T-cell (primary cell): ENCODE results near the gene RNU7-1. TPM values are rescaled to one million over a fixed set of nuclear protein-coding genes. Genes with fewer than 3 reads are reported as not detected.
A peak's percentile ranks its signal among the peaks of the same experiment; 100 is the strongest.

Experiments used
- ATAC-seq, 4 experiments: fragments of 200-7000 bp in 3 of 4; fragments of 150-1000 bp in 1 of 4; cut with Tn5 transposase; replicated peaks in 1 of 4; 1 replicate in 3 of 4; 2 replicates in 1 of 4; pipeline ENCODE4 v1.10.0; 2021; ENCODE audit warnings: moderate library complexity in 3 of 4, mild to moderate bottlenecking in 2 of 4, moderate number of reproducible peaks in 1 of 4
- CTCF ChIA-PET, 2 donors: fragments of 300-600 bp; sonication (Branson Sonifier 250); formaldehyde crosslinking; loops; one replicate each; lab custom pipeline; 2022; ENCODE audit warnings: antibody characterized with exemption in 2 of 2; lab: Charles Lee
- POLR2A ChIA-PET, 2 donors: fragments of 300-600 bp; sonication (Branson Sonifier 250); formaldehyde crosslinking; loops; one replicate each; lab custom pipeline; 2022; ENCODE audit warnings: antibody characterized with exemption in 2 of 2; lab: Charles Lee
- DNase-seq, 35 experiments: peaks; one replicate each; pipeline versions ENCODE4 v3.0.0 to v3.0.0-alpha.2; 2013 to 2023
- H3K27ac ChIP-seq: one replicate; pipeline ENCODE4 v1.5.1; 2013; ENCODE audit warnings: low read length
- H3K27me3 ChIP-seq, 2 experiments: replicated peaks in 1 of 2; 1 replicate in 1 of 2; 2 replicates in 1 of 2; pipeline versions ENCODE4 v1.6.1 to v1.7.0; 2013; ENCODE audit warnings: low read length in 1 of 2, mixed read lengths in 1 of 2; ENCODE audit not compliant: control insufficient read depth in 2 of 2, insufficient read depth in 2 of 2; ENCODE audit errors: extremely low read depth in 1 of 2
- H3K36me3 ChIP-seq, 2 donors: 1 replicate in 1 of 2; 2 replicates in 1 of 2; pipeline versions ENCODE4 v1.6.1 to v1.7.0; 2013; ENCODE audit warnings: low read length in 1 of 2; ENCODE audit not compliant: control insufficient read depth in 2 of 2, insufficient read depth in 1 of 2; ENCODE audit errors: extremely low read depth in 1 of 2
- H3K4me1 ChIP-seq, 2 experiments: 1 replicate in 1 of 2; 2 replicates in 1 of 2; pipeline versions ENCODE4 v1.6.1 to v1.7.0; 2013; ENCODE audit warnings: low read length in 2 of 2, mixed read lengths in 1 of 2; ENCODE audit not compliant: insufficient read depth in 2 of 2, control insufficient read depth in 1 of 2; ENCODE audit errors: extremely low read depth in 1 of 2
- H3K4me3 ChIP-seq, 2 donors: 1 replicate in 1 of 2; 2 replicates in 1 of 2; pipeline versions ENCODE4 v1.5.1 to v1.7.0; 2013; ENCODE audit warnings: mild to moderate bottlenecking in 2 of 2, low read length in 1 of 2, moderate library complexity in 1 of 2; ENCODE audit not compliant: control insufficient read depth in 1 of 2; ENCODE audit errors: extremely low read depth in 1 of 2
- H3K9me3 ChIP-seq: 2 replicates; pipeline ENCODE4 v1.7.0; 2013
- H3K27ac Mint-ChIP-seq, 2 donors: one replicate each; pipeline ENCODE4 v1.8.0; 2020 to 2021; ENCODE audit warnings: mild to moderate bottlenecking in 2 of 2, mixed read lengths in 2 of 2
- H3K27me3 Mint-ChIP-seq, 2 donors: one replicate each; pipeline ENCODE4 v1.8.0; 2021 to 2022; ENCODE audit warnings: mixed read lengths in 2 of 2
- H3K36me3 Mint-ChIP-seq: one replicate; pipeline ENCODE4 v1.8.0; 2021; ENCODE audit warnings: mixed read lengths
- H3K4me1 Mint-ChIP-seq, 3 donors: one replicate each; pipeline ENCODE4 v1.8.0; 2020 to 2022; ENCODE audit warnings: mixed read lengths in 3 of 3, mild to moderate bottlenecking in 1 of 3
- H3K4me3 Mint-ChIP-seq, 3 donors: one replicate each; pipeline ENCODE4 v1.8.0; 2020 to 2022; ENCODE audit warnings: mild to moderate bottlenecking in 3 of 3, mixed read lengths in 3 of 3, moderate library complexity in 3 of 3
- H3K9me3 Mint-ChIP-seq, 3 donors: one replicate each; pipeline ENCODE4 v1.8.0; 2020 to 2022; ENCODE audit warnings: mixed read lengths in 3 of 3
- WGBS: methylation state at CpG from one replicate; pipeline ENCODE4 v1.1.5; 2013; ENCODE audit warnings: missing lambda C conversion rate; ENCODE audit not compliant: insufficient coverage; 5-methylcytosine and 5-hydroxymethylcytosine counted together
- total RNA-seq, 35 experiments: library from RNA in 6 of 35; stranded (reverse) in 6 of 35; fragments of 120-200 nt in 1 of 35; gene quantifications; one replicate each; pipeline versions ENCODE4 v1.2.1 to v1.2.4 and lab custom pipeline; 2013 to 2026

RNU7-1 gene
- total RNA-seq, 5 donors from 2014 or later (not counting 1 experiment from before 2014, with no cell fraction given) = not detected

GRCh38 chr12:6956021-6956727, 12.6 kb downstream of the RNU7-1 start:
- H3K27ac ChIP-seq = peak overlapping the region; percentile 97
- H3K4me3 Mint-ChIP-seq = peak overlapping the region; percentile 28 to 88 (median 31)
- WGBS = 46% methylated on average over 24 of the region's 28 CpGs
- peak overlapping the region in 1 of 2 donors; percentile 2 for H3K4me3 ChIP-seq
- H3K27me3 ChIP-seq = no peaks in the 10 kb centered on the region
- DNase-seq (peak in 3 of 35 experiments; percentile 47 to 54 (median 49)), ATAC-seq (no peak)
- ChIA-PET CTCF (interaction anchor here in 1 of 2 donors (6.8 kb wide), 1 partner anchor 10 kb away, joined by 126 read pairs; the partner anchor contains the start of genes C12orf57 and RNU7-1), POLR2A (interaction anchor here (0.7 to 1.2 kb wide), 4 partner anchors 10 to 13 kb away, joined by 3 to 6 read pairs (median 4); partner anchors contain the start of genes C12orf57 (in 2 of the 2) and RNU7-1 (in 2 of the 2))
- H3K9me3 ChIP-seq = no peaks in the 10 kb centered on the region
- H3K9me3 Mint-ChIP-seq = no peaks in the 10 kb centered on the region
- peaks cover 9 to 60% of the 10 kb centered on the region in 2 donors for H3K36me3 ChIP-seq
- peaks cover 82 to 87% (median 85%) of the 10 kb centered on the region in 3 donors for H3K4me1 Mint-ChIP-seq
- H3K27ac Mint-ChIP-seq = peak overlapping the region; percentile 92 to 100
- H3K36me3 Mint-ChIP-seq = peaks cover 38% of the 10 kb centered on the region
- H3K4me1 ChIP-seq = peaks cover 62 to 86% of the 10 kb centered on the region in 2 experiments
- H3K27me3 Mint-ChIP-seq = no peaks in the 10 kb centered on the region

DNA sequence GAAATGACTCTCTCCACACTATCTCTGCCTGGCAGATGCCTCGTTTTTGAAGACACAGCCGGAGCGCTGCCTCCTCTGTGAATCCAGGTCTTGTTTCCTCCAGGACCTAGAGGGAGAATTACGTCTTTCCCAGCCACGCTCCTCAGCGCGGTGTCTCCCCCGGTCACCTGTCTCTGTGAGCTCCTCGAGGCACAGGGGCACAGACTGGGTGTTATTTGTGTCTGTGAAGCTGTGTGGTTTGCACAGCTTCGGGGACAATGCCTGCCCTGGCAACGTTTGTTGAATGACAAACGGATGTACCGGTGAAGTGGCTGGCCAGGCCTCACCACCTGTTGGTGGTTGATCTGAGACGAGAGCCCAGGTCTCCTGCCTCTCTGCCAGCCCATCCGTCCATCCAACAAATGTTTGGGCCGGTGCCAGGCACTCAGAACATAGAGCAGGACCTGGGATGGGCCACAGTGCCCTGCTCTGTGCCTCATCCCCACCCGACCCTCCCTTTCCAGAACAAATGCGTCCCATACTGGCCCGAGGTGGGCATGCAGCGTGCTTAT, 13.6 kb downstream of the RNU7-1 start:
- peaks cover 9 to 62% of the 10 kb centered on the region in 2 donors for H3K36me3 ChIP-seq
- H3K9me3 ChIP-seq = no peaks in the 10 kb centered on the region
- peak overlapping the region; percentile 100 for H3K27ac Mint-ChIP-seq
- peak overlapping the region in 1 of 2 donors; percentile 39 for H3K4me3 ChIP-seq
- no peaks in the 10 kb centered on the region for H3K27me3 Mint-ChIP-seq
- ATAC-seq (no peak), DNase-seq (peak in 6 of 35 experiments; percentile 39 to 67 (median 50))
- ChIA-PET CTCF (interaction anchor here (1.5 to 6.8 kb wide), 3 partner anchors 8 to 88 kb away, joined by 4 to 126 read pairs (median 6); partner anchors contain the start of genes C12orf57 (in 1 of the 2) and RNU7-1 (in 1 of the 2)), POLR2A (interaction anchor here (0.7 to 1.2 kb wide), 5 partner anchors 10 to 14 kb away, joined by 3 to 6 read pairs (median 4); partner anchors contain the start of genes C12orf57 (in 2 of the 2) and RNU7-1 (in 2 of the 2))
- peaks cover 93 to 97% (median 94%) of the 10 kb centered on the region in 3 donors for H3K4me1 Mint-ChIP-seq
- WGBS = 55% methylated on average over 14 of the region's 20 CpGs
- no peaks in the 10 kb centered on the region for H3K27me3 ChIP-seq
- H3K36me3 Mint-ChIP-seq = peaks cover 39% of the 10 kb centered on the region
- peak overlapping the region; percentile 57 to 88 (median 58) for H3K4me3 Mint-ChIP-seq
- H3K9me3 Mint-ChIP-seq = no peaks in the 10 kb centered on the region
- peak overlapping the region; percentile 97 for H3K27ac ChIP-seq
- peaks cover 73 to 96% of the 10 kb centered on the region in 2 experiments for H3K4me1 ChIP-seq

DNA sequence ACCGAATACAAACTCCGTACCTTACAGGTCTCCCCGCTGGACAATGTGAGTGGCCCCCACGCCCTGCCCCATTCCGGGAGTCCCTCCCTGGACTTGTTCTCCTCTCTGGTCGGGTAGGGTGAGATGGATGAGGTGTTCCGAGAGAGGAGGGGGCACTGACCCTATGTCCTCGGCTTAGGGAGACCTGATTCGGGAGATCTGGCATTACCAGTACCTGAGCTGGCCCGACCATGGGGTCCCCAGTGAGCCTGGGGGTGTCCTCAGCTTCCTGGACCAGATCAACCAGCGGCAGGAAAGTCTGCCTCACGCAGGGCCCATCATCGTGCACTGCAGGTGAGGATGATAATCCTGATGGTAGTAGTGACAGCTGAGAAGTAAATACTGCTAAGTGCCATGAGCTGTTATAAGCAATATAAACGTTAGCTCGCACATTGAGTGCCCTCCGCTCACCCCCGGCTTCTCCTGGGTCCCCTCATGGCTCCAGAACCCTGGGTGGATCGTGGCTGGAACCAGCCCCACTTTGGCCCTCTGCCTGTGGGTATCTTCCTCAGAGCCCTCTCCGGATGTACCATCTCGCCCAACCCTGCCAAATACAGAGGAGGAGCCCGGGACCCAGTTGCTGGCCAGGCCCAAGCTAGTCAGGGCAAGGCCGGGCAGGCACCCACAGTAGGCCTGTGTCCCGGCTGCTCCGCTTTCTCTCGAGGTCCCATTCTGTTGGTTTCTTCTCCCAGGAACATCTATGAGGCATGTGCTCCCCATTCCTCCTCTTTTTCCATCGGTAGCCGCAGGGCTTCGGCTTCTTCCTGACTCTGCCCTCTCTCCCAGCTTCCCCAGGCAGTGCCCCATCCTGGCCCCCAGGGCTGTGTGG, 14.4 kb downstream of the RNU7-1 start:
- 61% methylated on average over 17 of the region's 28 CpGs for WGBS
- H3K4me1 Mint-ChIP-seq = peaks cover 89 to 98% (median 91%) of the 10 kb centered on the region in 3 donors
- DNase-seq (peak in 1 of 35 experiments; percentile 28), ATAC-seq (no peak)
- peaks cover 9 to 62% of the 10 kb centered on the region in 2 donors for H3K36me3 ChIP-seq
- H3K4me3 ChIP-seq = peak overlapping the region; percentile 39 to 58
- ChIA-PET CTCF (interaction anchor here (0.6 to 6.8 kb wide), 8 partner anchors 8 to 91 kb away, joined by 4 to 126 read pairs (median 5); partner anchors contain the start of genes C12orf57 (in 1 of the 2), LPCAT3 (in 1 of the 2) and RNU7-1 (in 1 of the 2)), POLR2A (interaction anchor here (0.6 to 1.7 kb wide), 5 partner anchors 10 to 14 kb away, joined by 3 to 15 read pairs (median 5); partner anchors contain the start of genes C12orf57 (in 2 of the 2) and RNU7-1 (in 2 of the 2))
- peak overlapping the region; percentile 86 to 89 (median 88) for H3K4me3 Mint-ChIP-seq
- H3K9me3 Mint-ChIP-seq = no peaks in the 10 kb centered on the region
- H3K4me1 ChIP-seq = peaks cover 73 to 100% of the 10 kb centered on the region in 2 experiments
- peak overlapping the region; percentile 97 for H3K27ac ChIP-seq
- no peaks in the 10 kb centered on the region for H3K27me3 Mint-ChIP-seq
- H3K36me3 Mint-ChIP-seq = peaks cover 39% of the 10 kb centered on the region
- no peaks in the 10 kb centered on the region for H3K27me3 ChIP-seq
- H3K9me3 ChIP-seq = no peaks in the 10 kb centered on the region
- H3K27ac Mint-ChIP-seq = peak overlapping the region; percentile 99 to 100

DNA sequence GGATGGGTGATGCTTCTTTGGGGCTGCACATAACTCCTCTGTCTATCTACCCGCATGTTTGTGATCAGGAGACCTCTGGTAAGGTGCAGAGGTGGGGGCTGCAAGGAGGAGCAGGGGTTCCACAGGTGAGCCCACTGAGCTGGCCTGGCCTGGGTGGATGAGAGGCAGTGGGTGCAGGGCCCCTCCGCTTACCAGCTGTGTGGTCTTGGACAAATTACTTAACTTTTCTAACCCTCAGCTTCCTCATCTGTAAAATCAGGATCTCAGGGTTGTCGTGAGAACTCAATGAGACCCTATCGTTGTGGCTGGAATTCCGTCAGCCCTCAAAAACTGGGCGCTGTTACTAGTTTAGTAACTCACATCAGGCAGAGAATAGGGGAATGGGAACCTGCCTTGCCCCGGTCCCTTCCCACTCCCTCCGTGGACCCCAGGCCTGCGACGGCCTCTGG, 15.0 kb downstream of the RNU7-1 start:
- peak overlapping the region; percentile 39 to 58 for H3K4me3 ChIP-seq
- 0% methylated on average over 5 of the region's 10 CpGs for WGBS
- H3K27me3 ChIP-seq = no peaks in the 10 kb centered on the region
- peak overlapping the region; percentile 86 to 89 (median 88) for H3K4me3 Mint-ChIP-seq
- H3K36me3 ChIP-seq = peaks cover 9 to 62% of the 10 kb centered on the region in 2 donors
- ATAC-seq (peak in 1 of 4 experiments; percentile 5), DNase-seq (peak in 1 of 35 experiments; percentile 31)
- H3K9me3 Mint-ChIP-seq = no peaks in the 10 kb centered on the region
- CTCF ChIA-PET = interaction anchor here (0.5 to 6.8 kb wide), 11 partner anchors 9 to 1705 kb away, joined by 3 to 126 read pairs (median 5); partner anchors contain the start of genes C12orf57 (in 1 of the 2), LPCAT3 (in 1 of the 2) and RNU7-1 (in 1 of the 2)
- no peaks in the 10 kb centered on the region for H3K27me3 Mint-ChIP-seq
- H3K27ac Mint-ChIP-seq = peak overlapping the region; percentile 99 to 100
- peaks cover 83 to 93% (median 87%) of the 10 kb centered on the region in 3 donors for H3K4me1 Mint-ChIP-seq
- peaks cover 73 to 98% of the 10 kb centered on the region in 2 experiments for H3K4me1 ChIP-seq
- H3K27ac ChIP-seq = peak overlapping the region; percentile 97
- peaks cover 37% of the 10 kb centered on the region for H3K36me3 Mint-ChIP-seq
- POLR2A ChIA-PET = interaction anchor here (0.9 to 1.7 kb wide), 3 partner anchors 15 to 205 kb away, joined by 3 to 15 read pairs (median 3); partner anchors contain the start of genes C12orf57 (in 2 of the 2) and RNU7-1 (in 2 of the 2)
- H3K9me3 ChIP-seq = no peaks in the 10 kb centered on the region

- Mint-ChIP-seq H3K4me1 (peaks cover 78 to 92% (median 87%) of the 10 kb centered on the region in 3 donors), H3K27me3 (no peaks in the 10 kb centered on the region), H3K27ac (peak overlapping the region; percentile 99 to 100), H3K4me3 (peak overlapping the region; percentile 86 to 89 (median 88)), H3K36me3 (peaks cover 37% of the 10 kb centered on the region), H3K9me3 (no peaks in the 10 kb centered on the region)
- 18% methylated on average over 10 of the region's 24 CpGs for WGBS
- ATAC-seq (peak; percentile 53 to 63 (median 58)), DNase-seq (peak; percentile 46 to 89 (median 71))
- no peaks in the 10 kb centered on the region for H3K27me3 ChIP-seq
- H3K4me1 ChIP-seq = peaks cover 70 to 98% of the 10 kb centered on the region in 2 experiments
- H3K4me3 ChIP-seq = peak overlapping the region; percentile 39 to 58
- no peaks in the 10 kb centered on the region for H3K9me3 ChIP-seq
- peaks cover 9 to 62% of the 10 kb centered on the region in 2 donors for H3K36me3 ChIP-seq
- CTCF ChIA-PET = interaction anchor here (0.5 to 6.8 kb wide), 8 partner anchors 10 to 1704 kb away, joined by 3 to 126 read pairs (median 5); partner anchors contain the start of genes C12orf57 (in 1 of the 2), LPCAT3 (in 1 of the 2) and RNU7-1 (in 1 of the 2)
- POLR2A ChIA-PET = interaction anchor here (0.9 to 1.7 kb wide), 3 partner anchors 15 to 204 kb away, joined by 3 to 15 read pairs (median 3); partner anchors contain the start of genes C12orf57 (in 2 of the 2) and RNU7-1 (in 2 of the 2)
- H3K27ac ChIP-seq = peak overlapping the region; percentile 97
Measured at GRCh38 chr12:6959058-6959804, 15.6 kb downstream of the RNU7-1 start.
